GM18907 (cell line): Measurements from ENCODE around the gene PLXNA4.

Source experiments
- ATAC-seq: cut with Tn5 transposase; IDR thresholded peaks from one replicate; pipeline ENCODE4 v1.9.1; 2021; ENCODE audit warnings: mild to moderate bottlenecking, moderate library complexity; ENCODE audit not compliant: unreplicated experiment

The PLXNA4 gene

GRCh38 chr7:132279718-132280117, 296.6 kb downstream of the PLXNA4 start:
- ATAC-seq, result no peak

- ATAC-seq, result no peak
These were observed 299.1 kb downstream of the PLXNA4 start for GRCh38 chr7:132276976-132277725.

DNA sequence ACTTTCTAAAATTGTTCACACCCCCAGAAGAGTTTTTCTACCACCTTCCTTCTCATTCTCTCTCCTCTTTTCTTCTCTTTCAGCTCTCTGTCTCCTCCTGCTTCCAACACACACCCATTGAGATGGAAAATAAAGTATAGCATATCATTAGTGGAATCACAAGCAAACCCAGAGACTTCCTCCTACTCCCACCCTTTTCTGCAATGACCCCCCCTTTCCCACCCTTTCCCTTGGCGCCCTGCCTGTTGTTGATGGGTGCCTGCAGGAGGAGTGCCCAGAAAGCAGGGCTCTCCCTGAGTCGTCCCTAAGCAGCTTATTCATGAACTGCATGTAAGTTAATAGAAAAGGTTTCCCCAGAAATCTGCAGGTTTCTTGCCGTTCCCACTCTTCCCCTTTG, 300.0 kb downstream of the PLXNA4 start:
- ATAC-seq, result no peak

GRCh38 chr7:132275416-132276233, 300.6 kb downstream of the PLXNA4 start:
- ATAC-seq, result no peak

DNA sequence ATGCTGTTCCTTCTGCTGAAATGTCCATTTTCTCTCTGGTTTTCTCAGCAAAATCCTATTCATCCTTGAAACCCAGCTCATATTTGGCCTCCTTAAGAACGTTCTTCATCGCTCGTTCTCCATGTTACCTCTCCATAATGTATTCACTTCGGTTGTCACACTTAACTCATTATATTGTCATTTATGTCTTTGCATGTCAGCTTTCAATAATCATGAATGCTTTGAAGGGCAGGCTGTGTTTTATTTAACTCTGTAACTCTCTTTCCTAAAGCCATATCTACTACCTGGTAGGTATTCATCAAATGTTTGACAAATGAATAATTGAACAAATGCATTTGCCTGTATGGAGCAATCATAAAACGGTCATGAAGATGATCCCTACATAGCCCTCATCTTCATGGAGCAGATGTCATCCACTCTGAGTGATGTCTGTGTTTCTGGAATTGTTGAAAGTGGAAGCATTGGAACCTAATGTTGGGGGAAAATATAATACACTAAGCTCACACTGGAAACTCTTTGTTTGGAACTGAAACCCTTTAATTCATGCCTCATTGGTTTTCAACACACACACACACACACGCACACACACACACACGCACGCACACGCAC, 303.4 kb downstream of the PLXNA4 start:
- no peak for ATAC-seq

DNA sequence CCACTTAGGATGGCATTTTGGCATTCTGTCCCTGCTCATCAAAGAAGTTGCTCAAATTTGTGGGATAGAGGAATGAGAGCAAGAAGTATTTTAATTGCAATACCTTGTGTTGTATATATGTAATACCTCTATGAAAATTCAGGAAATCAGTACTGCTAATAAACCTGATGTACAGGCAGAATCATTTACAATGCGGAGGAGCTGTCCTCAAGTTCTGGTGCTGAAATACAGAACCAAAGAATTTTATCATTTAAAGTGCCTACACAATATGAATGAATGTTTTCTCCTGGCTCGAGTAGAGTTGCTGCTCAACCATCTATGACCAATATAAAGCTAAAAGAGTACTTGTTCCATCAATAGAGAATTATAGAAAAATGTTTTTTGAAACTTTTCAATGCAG, 305.8 kb downstream of the PLXNA4 start:
- no peak for ATAC-seq

GRCh38 chr7:132269718-132270117, 306.6 kb downstream of the PLXNA4 start:
- ATAC-seq, result no peak

- ATAC-seq, result no peak
These were observed 313.1 kb downstream of the PLXNA4 start for GRCh38 chr7:132263151-132263550.

DNA sequence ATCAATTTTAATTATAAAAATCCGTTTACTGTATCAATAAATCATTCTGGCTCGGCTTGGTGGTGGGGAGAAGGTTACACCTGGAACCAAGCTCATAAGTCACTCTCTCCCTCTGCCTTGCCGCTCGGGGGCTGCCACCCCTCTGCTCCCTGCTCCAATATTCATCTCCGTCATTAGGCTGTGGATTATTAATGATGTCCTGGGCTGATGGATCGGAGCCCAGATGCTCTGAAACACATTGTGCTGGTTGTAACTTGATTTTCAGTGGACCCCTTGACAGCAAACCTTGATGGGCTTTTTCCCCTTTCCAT, 314.2 kb downstream of the PLXNA4 start:
- no peak for ATAC-seq

DNA sequence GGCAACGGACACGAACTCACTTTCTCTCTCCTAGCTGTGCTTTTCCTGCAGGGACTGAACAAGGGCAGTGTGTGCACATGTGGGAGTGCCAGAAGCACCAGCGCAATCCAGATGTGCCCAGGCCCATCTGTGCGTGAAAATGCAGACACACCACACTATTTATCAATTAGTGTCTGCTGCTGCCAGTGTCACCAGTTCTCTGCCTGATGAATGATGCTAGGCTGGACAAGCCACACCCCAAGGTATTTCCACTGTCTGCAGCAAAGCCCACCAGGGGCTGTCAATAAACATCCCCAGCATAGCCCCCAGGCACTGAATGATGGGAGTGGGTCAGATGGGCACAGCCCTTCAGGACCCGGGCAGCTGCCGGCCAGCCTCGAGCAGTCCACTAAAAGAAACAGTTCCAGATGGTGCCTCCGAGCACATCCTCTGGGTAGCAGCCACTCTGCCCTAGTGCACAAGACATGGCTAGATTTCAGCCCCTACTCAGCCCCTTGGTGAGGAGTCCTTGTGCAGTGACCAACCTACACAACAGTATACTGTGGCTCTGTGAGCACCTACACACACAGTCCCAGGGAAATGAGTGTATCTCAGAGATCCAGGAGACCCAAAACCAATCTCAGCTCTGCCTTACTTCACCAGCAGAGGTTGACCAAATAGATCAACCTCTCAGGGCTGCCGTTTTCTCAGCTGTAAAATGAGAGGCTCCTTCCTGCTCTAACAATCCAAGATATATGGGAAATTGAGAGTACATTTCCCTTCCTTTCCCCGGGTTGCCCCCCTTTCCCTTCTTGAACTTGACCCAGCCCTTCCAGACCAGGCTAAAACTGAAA, 314.7 kb downstream of the PLXNA4 start:
- ATAC-seq, result no peak

GRCh38 chr7:132258231-132258630, 318.0 kb downstream of the PLXNA4 start:
- no peak for ATAC-seq

DNA sequence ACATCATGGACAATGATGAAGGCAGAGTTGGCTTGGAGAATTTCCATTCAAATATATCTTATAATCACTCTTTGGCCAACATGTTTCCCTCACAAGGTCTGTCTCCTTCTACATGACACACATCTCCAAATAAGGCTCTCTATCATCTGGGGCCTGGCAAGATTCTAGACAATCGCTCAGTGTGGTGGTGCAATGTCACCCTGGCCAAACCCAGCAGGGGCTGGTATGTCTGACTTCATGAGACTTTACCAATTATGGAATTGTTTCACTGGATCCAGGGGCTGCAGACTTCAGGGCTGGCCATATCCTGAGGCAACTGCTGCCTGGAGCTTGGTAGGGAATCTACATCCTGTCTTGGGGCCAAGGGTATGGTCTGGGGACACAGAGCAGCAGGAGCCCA, 319.0 kb downstream of the PLXNA4 start:
- no peak for ATAC-seq

- ATAC-seq, result no peak
These were observed 319.5 kb downstream of the PLXNA4 start for GRCh38 chr7:132256721-132257212.

- no peak for ATAC-seq
These were observed 320.4 kb downstream of the PLXNA4 start for GRCh38 chr7:132255898-132256297.

DNA sequence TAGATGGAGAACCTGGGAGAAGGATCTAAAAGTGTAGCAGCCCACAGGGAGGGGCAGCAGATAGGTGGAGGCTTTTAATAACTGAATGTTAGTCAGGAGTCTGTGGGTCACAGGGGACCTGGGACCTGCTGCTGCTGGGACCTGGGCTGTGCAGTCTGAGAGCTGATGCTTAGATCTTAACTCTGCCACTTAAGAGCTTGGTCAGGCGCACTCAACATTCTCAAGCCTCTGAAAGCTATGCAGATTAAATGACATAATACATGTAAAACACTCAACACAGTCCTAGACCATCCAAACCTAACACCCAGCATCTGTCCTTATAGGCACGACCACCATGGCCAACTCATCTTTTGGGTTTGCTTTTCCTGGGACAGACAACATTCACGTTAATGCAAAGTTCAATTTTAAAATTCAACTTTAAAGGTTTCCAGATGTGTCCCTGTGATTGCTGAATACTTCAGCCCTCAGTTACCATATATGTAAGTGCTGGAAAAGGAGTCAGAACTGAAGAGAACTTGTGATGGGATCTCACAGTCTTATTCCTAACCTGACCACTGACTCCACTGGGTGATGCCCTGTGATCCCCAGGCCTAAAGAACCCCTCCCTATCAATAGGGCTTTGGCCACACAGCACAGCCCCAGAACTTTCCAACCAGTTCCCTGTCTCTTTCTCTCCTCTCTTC, 321.0 kb downstream of the PLXNA4 start:
- no peak for ATAC-seq

DNA sequence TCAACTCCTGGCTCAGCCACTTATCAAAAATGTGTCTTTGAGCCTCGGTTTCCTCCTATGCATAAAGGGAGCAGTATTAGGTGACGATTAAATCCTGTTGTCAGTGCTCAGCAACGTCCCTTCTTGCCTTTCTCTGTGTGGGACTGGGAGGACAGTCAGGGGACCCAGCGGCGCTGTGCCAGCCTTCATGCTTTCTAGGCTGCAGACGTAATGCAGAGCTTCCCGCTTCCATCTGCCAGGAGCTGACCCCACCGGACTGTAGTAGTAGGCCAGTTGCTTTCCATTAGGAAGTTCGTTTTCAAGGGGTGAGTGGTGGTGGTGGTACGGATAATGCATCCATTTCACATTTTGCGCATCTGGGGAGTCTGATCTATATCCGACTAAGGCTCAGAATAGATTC, 321.8 kb downstream of the PLXNA4 start:
- ATAC-seq, result no peak

DNA sequence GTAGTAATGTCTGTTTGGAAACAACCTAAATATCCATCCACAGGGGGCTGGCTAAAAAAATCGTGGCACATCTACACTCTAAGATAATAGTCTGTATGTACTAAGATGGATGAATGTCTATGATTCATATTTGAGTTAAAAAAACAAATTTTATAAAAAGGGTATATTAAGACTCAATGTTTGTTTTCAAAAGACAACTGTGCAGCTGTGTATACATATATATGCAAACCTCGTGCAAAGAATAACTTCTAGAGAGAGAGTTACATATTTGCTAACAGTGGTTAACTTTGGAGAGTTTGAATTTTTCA, 323.5 kb downstream of the PLXNA4 start:
- no peak for ATAC-seq

DNA sequence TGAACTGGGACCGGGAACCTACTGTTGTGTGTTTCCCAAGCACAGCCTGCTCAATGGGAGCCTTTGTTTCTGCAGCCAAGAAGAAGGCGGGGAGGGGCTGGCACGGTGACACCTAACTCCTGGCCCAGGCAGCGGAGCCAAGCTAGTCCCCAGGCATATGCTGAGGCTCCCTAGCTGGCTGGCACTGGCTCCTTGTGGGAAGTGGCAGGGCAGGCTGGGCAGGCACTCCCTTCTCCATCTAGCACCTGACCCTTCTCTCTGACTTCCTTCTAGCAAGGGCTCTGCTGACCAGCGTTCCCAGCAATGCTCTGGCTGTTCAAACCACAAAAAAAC, 325.0 kb downstream of the PLXNA4 start:
- no peak for ATAC-seq

DNA sequence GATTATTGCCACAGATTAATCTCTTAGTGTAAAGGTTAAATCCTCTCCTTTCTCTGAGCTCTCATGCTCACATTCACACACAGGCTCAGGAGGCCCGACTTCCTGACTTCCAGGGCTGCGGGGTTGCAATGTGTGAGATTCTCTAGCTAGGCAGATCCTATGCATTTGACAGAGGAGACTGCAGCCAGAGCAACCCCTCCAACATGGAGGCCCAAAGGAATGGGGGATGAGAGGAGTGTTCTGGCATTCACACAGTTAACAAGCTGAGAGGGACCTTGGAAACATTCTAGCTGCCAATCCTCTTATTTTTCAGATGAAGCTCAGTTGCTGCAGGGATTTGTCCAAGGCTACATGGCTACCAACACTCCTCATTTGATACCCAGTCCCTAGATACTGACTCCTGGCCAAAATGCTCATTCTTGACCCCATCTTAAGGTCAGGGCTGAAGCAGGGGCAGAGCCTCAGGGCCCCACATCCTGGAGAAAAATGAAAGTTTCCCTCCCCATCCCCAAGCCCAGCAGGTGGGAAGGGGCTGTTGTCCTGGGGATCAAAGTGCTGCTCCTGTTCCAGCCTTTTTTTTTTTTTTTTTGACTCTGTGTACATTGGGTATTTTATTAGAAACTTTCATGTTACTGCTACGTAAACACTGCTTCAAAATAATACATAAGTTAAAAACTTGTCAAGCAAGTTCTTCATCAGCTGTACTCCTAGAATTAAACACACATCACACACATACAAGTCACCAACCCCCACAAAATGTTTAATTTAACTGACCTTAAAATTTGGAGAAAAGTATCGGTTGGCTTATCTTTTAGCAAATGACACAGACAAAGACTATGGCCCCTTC, 325.6 kb downstream of the PLXNA4 start:
- no peak for ATAC-seq
